B cell (primary cell): ENCODE data around the gene DRD2. TPM values are rescaled to one million over a fixed set of nuclear protein-coding genes. Genes with fewer than 3 reads are reported as not detected.

Experiments
- ATAC-seq: fragments of 200-7000 bp; cut with Tn5 transposase; one replicate; pipeline ENCODE4 v1.10.0; 2021; ENCODE audit warnings: low read depth, mild to moderate bottlenecking, moderate number of reproducible peaks, moderate library complexity
- CTCF ChIA-PET: fragments of 350-600 bp; sonication (Branson Sonifier 250); formaldehyde crosslinking; loops from one replicate; lab custom pipeline; 2021; ENCODE audit warnings: antibody characterized with exemption, inconsistent platforms; lab: Charles Lee
- POLR2A ChIA-PET: fragments of 350-600 bp; sonication (Branson Sonifier 250); formaldehyde crosslinking; loops from one replicate; lab custom pipeline; 2021; ENCODE audit warnings: antibody characterized with exemption; lab: Charles Lee
- DNase-seq: peaks from one replicate; pipeline ENCODE4 v3.0.0; 2013
- H2AFZ ChIP-seq: 2 replicates; pipeline ENCODE4 v1.6.1; 2012; ENCODE audit warnings: mild to moderate bottlenecking, low read depth, low read length; ENCODE audit not compliant: insufficient read depth, poor library complexity, severe bottlenecking
- H3K27ac ChIP-seq, 2 donors: 1 replicate in 1 of 2; 2 replicates in 1 of 2; pipeline ENCODE4 v1.5.1; 2012 to 2013; ENCODE audit warnings: low read length in 2 of 2, mild to moderate bottlenecking in 2 of 2, moderate library complexity in 1 of 2
- H3K27me3 ChIP-seq, 4 experiments: fragments of 200-600 bp in 1 of 4; sonication (generic) in 1 of 4; replicated peaks in 1 of 4; 1 replicate in 2 of 4; 2 replicates in 2 of 4; pipeline versions ENCODE4 v1.6.1 to v1.7.0; 2013 to 2016; ENCODE audit warnings: low read length in 3 of 4, mild to moderate bottlenecking in 2 of 4, mixed read lengths in 1 of 4, moderate library complexity in 1 of 4; ENCODE audit not compliant: insufficient read depth in 4 of 4, control insufficient read depth in 3 of 4; ENCODE audit errors: control extremely low read depth in 1 of 4
- H3K36me3 ChIP-seq, 2 experiments: replicated peaks in 1 of 2; 1 replicate in 1 of 2; 2 replicates in 1 of 2; pipeline versions ENCODE4 v1.6.1 to v1.7.1; 2013; ENCODE audit warnings: low read length in 1 of 2; ENCODE audit not compliant: insufficient read depth in 2 of 2, control insufficient read depth in 1 of 2; ENCODE audit errors: control extremely low read depth in 1 of 2, extremely low read depth in 1 of 2
- H3K4me1 ChIP-seq, 2 donors: fragments of 200-600 bp in 1 of 2; sonication (generic) in 1 of 2; 1 replicate in 1 of 2; 2 replicates in 1 of 2; pipeline versions ENCODE4 v1.5.1 to v1.6.1; 2013 to 2017; ENCODE audit warnings: low read length in 2 of 2; ENCODE audit not compliant: control insufficient read depth in 2 of 2, insufficient read depth in 2 of 2
- H3K4me2 ChIP-seq: replicated peaks from 2 replicates; pipeline ENCODE3; 2012; ENCODE audit warnings: mild to moderate bottlenecking, low read depth, low read length; ENCODE audit not compliant: poor library complexity, severe bottlenecking
- H3K4me3 ChIP-seq, 5 experiments: fragments of 200-600 bp in 1 of 5; sonication (generic) in 1 of 5; 1 replicate in 3 of 5; 2 replicates in 2 of 5; pipeline versions ENCODE4 v1.5.1 to v1.7.0; 2011 to 2016; ENCODE audit warnings: low read length in 4 of 5, mild to moderate bottlenecking in 4 of 5, low read depth in 2 of 5, control low read depth in 1 of 5, moderate library complexity in 1 of 5; ENCODE audit not compliant: insufficient read depth in 1 of 5; ENCODE audit errors: control extremely low read depth in 1 of 5, extremely low read depth in 1 of 5
- H3K79me2 ChIP-seq: fragments of 200-600 bp; sonication (generic); one replicate; pipeline ENCODE4 v1.6.0; 2016; ENCODE audit warnings: low read length; ENCODE audit not compliant: control insufficient read depth, insufficient read depth
- H3K9ac ChIP-seq: fragments of 200-600 bp; sonication (generic); 2 replicates; pipeline ENCODE4 v1.6.1; 2017; ENCODE audit warnings: mild to moderate bottlenecking, low read length, moderate library complexity
- H3K9me3 ChIP-seq, 3 donors: one replicate each; pipeline versions ENCODE4 v1.6.1 to v1.7.1; 2013; ENCODE audit warnings: low read length in 2 of 3; ENCODE audit not compliant: control insufficient read depth in 2 of 3, insufficient read depth in 1 of 3; ENCODE audit errors: control extremely low read depth in 1 of 3
- H4K20me1 ChIP-seq: 2 replicates; pipeline ENCODE4 v1.6.0; 2012; ENCODE audit warnings: mild to moderate bottlenecking, low read length; ENCODE audit not compliant: insufficient read depth, control insufficient read depth, poor library complexity, severe bottlenecking
- H3K27ac Mint-ChIP-seq: one replicate; pipeline ENCODE4 v1.8.0; 2021; ENCODE audit warnings: mixed read lengths
- H3K27me3 Mint-ChIP-seq: one replicate; pipeline ENCODE4 v1.8.0; 2021; ENCODE audit warnings: mixed read lengths
- H3K4me1 Mint-ChIP-seq: one replicate; pipeline ENCODE4 v1.8.0; 2021; ENCODE audit warnings: mixed read lengths
- H3K4me3 Mint-ChIP-seq: one replicate; pipeline ENCODE4 v1.8.0; 2021; ENCODE audit warnings: mixed read lengths
- H3K9me3 Mint-ChIP-seq: one replicate; pipeline ENCODE4 v1.8.0; 2022; ENCODE audit warnings: mixed read lengths; ENCODE audit not compliant: insufficient read depth
- CTCF ChIP-seq: fragments of 200-600 bp; IDR thresholded peaks from one replicate; pipeline ENCODE4 v1.8.0; 2022; ENCODE audit warnings: antibody characterized with exemption, mild to moderate bottlenecking
- EZH2 ChIP-seq: IDR thresholded peaks from 2 replicates; pipeline ENCODE4 v1.6.1; 2012; ENCODE audit warnings: borderline replicate concordance, low read depth, mild to moderate bottlenecking, moderate library complexity, low read length; ENCODE audit not compliant: insufficient read depth, poor library complexity, severe bottlenecking
- WGBS: methylation state at CpG from one replicate; pipeline ENCODE4 v1.1.5; 2013; ENCODE audit warnings: missing lambda C conversion rate; ENCODE audit not compliant: insufficient coverage; 5-methylcytosine and 5-hydroxymethylcytosine counted together
- intact Hi-C: fragments of 100-400 bp; cut with micrococcal nuclease; formaldehyde crosslinking; loops from one replicate; pipeline ENCODE4 v1.10.0; 2022
- polyA plus RNA-seq: library from polyadenylated mRNA; depleted of rRNA; stranded (reverse); fragments of >200 nt; gene quantifications from 2 replicates; pipeline ENCODE4 v1.2.3, GENCODE V29; 2012
- total RNA-seq, 2 donors: library from RNA; stranded (reverse); fragments of 120-200 nt in 1 of 2; gene quantifications; 1 replicate in 1 of 2; 2 replicates in 1 of 2; pipeline versions ENCODE4 v1.2.3 to v1.2.4, GENCODE V29; 2013 to 2022

The DRD2 gene
- total and polyA plus RNA-seq, 2 donors (not counting 1 experiment from before 2014, with no cell fraction given) = not detected

- Mint-ChIP-seq H3K27me3 (peaks cover 19% of the 10 kb centered on the region), H3K4me1 (no peaks in the 10 kb centered on the region), H3K4me3 (no peak overlapping the region), H3K9me3 (no peaks in the 10 kb centered on the region), H3K27ac (no peak overlapping the region)
- H2AFZ ChIP-seq = no peak overlapping the region
- ATAC-seq = no peak
- no peaks in the 10 kb centered on the region for H3K36me3 ChIP-seq
- 83% methylated on average over 1 of the region's 2 CpGs for WGBS
- no peak overlapping the region for H3K4me3 ChIP-seq
- H3K4me2 ChIP-seq = no peak overlapping the region
- ChIA-PET CTCF (no interaction called here), POLR2A (no interaction called here)
- H3K9ac ChIP-seq = no peak overlapping the region
- intact Hi-C loops = no loop called here
- TF ChIP-seq EZH2 (no peak), CTCF (no peak)
- peaks cover 0 to 3% (median 2%) of the 10 kb centered on the region in 4 experiments for H3K27me3 ChIP-seq
- H3K9me3 ChIP-seq = no peaks in the 10 kb centered on the region
- no peak for DNase-seq
- H3K79me2 ChIP-seq = no peaks in the 10 kb centered on the region
- no peak overlapping the region for H3K27ac ChIP-seq
- no peaks in the 10 kb centered on the region for H4K20me1 ChIP-seq
- no peaks in the 10 kb centered on the region for H3K4me1 ChIP-seq
Measured at GRCh38 chr11:113514856-113515255, 39.7 kb upstream of the DRD2 start.

GRCh38 chr11:113507341-113507740, 32.1 kb upstream of the DRD2 start:
- peaks cover 0 to 6% (median 0%) of the 10 kb centered on the region in 4 experiments for H3K27me3 ChIP-seq
- no peaks in the 10 kb centered on the region for H3K4me1 ChIP-seq
- H3K79me2 ChIP-seq = no peaks in the 10 kb centered on the region
- no peaks in the 10 kb centered on the region for H3K9me3 ChIP-seq
- DNase-seq = no peak
- peaks cover 35% of the 10 kb centered on the region for H3K27me3 Mint-ChIP-seq
- no peaks in the 10 kb centered on the region for H4K20me1 ChIP-seq
- H3K9ac ChIP-seq = no peak overlapping the region
- H3K4me3 Mint-ChIP-seq = no peak overlapping the region
- H3K36me3 ChIP-seq = no peaks in the 10 kb centered on the region
- ChIA-PET CTCF (no interaction called here), POLR2A (no interaction called here)
- no peaks in the 10 kb centered on the region for H3K4me1 Mint-ChIP-seq
- no peak overlapping the region for H3K4me2 ChIP-seq
- intact Hi-C loops = no loop called here
- no peaks in the 10 kb centered on the region for H3K9me3 Mint-ChIP-seq
- H3K27ac Mint-ChIP-seq = no peak overlapping the region
- H3K4me3 ChIP-seq = no peak overlapping the region
- TF ChIP-seq EZH2 = no peak
- no peak for TF ChIP-seq CTCF
- H2AFZ ChIP-seq = no peak overlapping the region
- H3K27ac ChIP-seq = no peak overlapping the region
- ATAC-seq = no peak
